CD14-positive monocyte (primary cell): ENCODE results near the gene HPS1. TPM values are rescaled to one million over a fixed set of nuclear protein-coding genes. Genes with fewer than 3 reads are reported as not detected.

Experiments
- DNase-seq, 3 donors: peaks; one replicate each; pipeline ENCODE4 v3.0.0-alpha.2; 2011 to 2022
- H2AFZ ChIP-seq: 2 replicates; pipeline ENCODE4 v1.6.0; 2012; ENCODE audit warnings: mild to moderate bottlenecking, low read depth, low read length, inconsistent platforms; ENCODE audit not compliant: insufficient read depth, poor library complexity, severe bottlenecking
- H3K27ac ChIP-seq, 2 donors: 1 replicate in 1 of 2; 2 replicates in 1 of 2; pipeline ENCODE4 v1.5.1; 2012 to 2013; ENCODE audit warnings: low read length in 2 of 2, control low read depth in 1 of 2, inconsistent platforms in 1 of 2, low read depth in 1 of 2, mild to moderate bottlenecking in 1 of 2
- H3K27me3 ChIP-seq, 2 donors: one replicate each; pipeline versions ENCODE4 v1.6.0 to v1.6.1; 2011 to 2013; ENCODE audit warnings: low read length in 2 of 2; ENCODE audit not compliant: control insufficient read depth in 2 of 2, insufficient read depth in 2 of 2
- H3K36me3 ChIP-seq, 2 donors: replicated peaks in 1 of 2; 1 replicate in 1 of 2; 2 replicates in 1 of 2; pipeline versions ENCODE4 v1.5.1 to v1.6.1; 2012 to 2013; ENCODE audit warnings: low read length in 2 of 2, control low read depth in 1 of 2, inconsistent platforms in 1 of 2, mild to moderate bottlenecking in 1 of 2; ENCODE audit not compliant: insufficient read depth in 2 of 2, control insufficient read depth in 1 of 2
- H3K4me1 ChIP-seq, 2 donors: 1 replicate in 1 of 2; 2 replicates in 1 of 2; pipeline versions ENCODE4 v1.5.1 to v1.6.1; 2012 to 2013; ENCODE audit warnings: low read length in 2 of 2, control low read depth in 1 of 2, inconsistent platforms in 1 of 2, mild to moderate bottlenecking in 1 of 2, moderate library complexity in 1 of 2; ENCODE audit not compliant: insufficient read depth in 2 of 2, control insufficient read depth in 1 of 2
- H3K4me2 ChIP-seq: replicated peaks from 2 replicates; pipeline ENCODE3; 2012; ENCODE audit warnings: low read length, moderate library complexity, mild to moderate bottlenecking; ENCODE audit not compliant: poor library complexity, severe bottlenecking; ENCODE audit errors: extremely low read depth
- H3K4me3 ChIP-seq, 3 experiments: fragments of 200-600 bp in 1 of 3; sonication (generic) in 1 of 3; replicated peaks in 1 of 3; 1 replicate in 2 of 3; 2 replicates in 1 of 3; pipeline ENCODE4 v1.5.1; 2011 to 2013; ENCODE audit warnings: low read length in 3 of 3, mild to moderate bottlenecking in 3 of 3, control low read depth in 2 of 3, low read depth in 2 of 3, inconsistent platforms in 1 of 3, moderate library complexity in 1 of 3
- H3K79me2 ChIP-seq: 2 replicates; pipeline ENCODE4 v1.6.0; 2012; ENCODE audit warnings: mild to moderate bottlenecking, control low read depth, inconsistent platforms, low read length, moderate library complexity; ENCODE audit not compliant: insufficient read depth
- H3K9ac ChIP-seq: 2 replicates; pipeline ENCODE4 v1.6.0; 2017; ENCODE audit warnings: low read length, mild to moderate bottlenecking; ENCODE audit not compliant: insufficient read depth, poor library complexity, severe bottlenecking
- H3K9me3 ChIP-seq, 2 donors: replicated peaks in 1 of 2; 1 replicate in 1 of 2; 2 replicates in 1 of 2; pipeline versions ENCODE4 v1.5.1 to v1.6.1; 2012 to 2013; ENCODE audit warnings: low read length in 2 of 2, control low read depth in 1 of 2; ENCODE audit not compliant: control insufficient read depth in 1 of 2, insufficient read depth in 1 of 2
- H4K20me1 ChIP-seq: 2 replicates; pipeline ENCODE4 v1.6.0; 2012; ENCODE audit warnings: mild to moderate bottlenecking, low read length, control low read depth, moderate library complexity; ENCODE audit not compliant: insufficient read depth
- H3K27ac Mint-ChIP-seq, 7 donors: one replicate each; pipeline ENCODE4 v1.8.0; 2020; ENCODE audit warnings: mild to moderate bottlenecking in 7 of 7, mixed read lengths in 7 of 7, moderate library complexity in 6 of 7, inconsistent platforms in 2 of 7
- H3K27me3 Mint-ChIP-seq, 3 donors: one replicate each; pipeline ENCODE4 v1.8.0; 2021 to 2022; ENCODE audit warnings: low read depth in 3 of 3, mild to moderate bottlenecking in 3 of 3, mixed read lengths in 3 of 3, moderate library complexity in 3 of 3, inconsistent platforms in 1 of 3
- H3K36me3 Mint-ChIP-seq, 2 donors: one replicate each; pipeline ENCODE4 v1.8.0; 2020; ENCODE audit warnings: mixed read lengths in 2 of 2, inconsistent platforms in 1 of 2, mild to moderate bottlenecking in 1 of 2
- H3K4me1 Mint-ChIP-seq: one replicate; pipeline ENCODE4 v1.8.0; 2020; ENCODE audit warnings: mild to moderate bottlenecking, mixed read lengths
- H3K4me3 Mint-ChIP-seq, 2 donors: one replicate each; pipeline ENCODE4 v1.8.0; 2020; ENCODE audit warnings: mild to moderate bottlenecking in 2 of 2, mixed read lengths in 2 of 2, moderate library complexity in 1 of 2
- H3K9me3 Mint-ChIP-seq, 7 donors: one replicate each; pipeline ENCODE4 v1.8.0; 2020 to 2022; ENCODE audit warnings: mixed read lengths in 7 of 7, mild to moderate bottlenecking in 6 of 7, moderate library complexity in 6 of 7, inconsistent platforms in 2 of 7
- WGBS: methylation state at CpG from one replicate; pipeline ENCODE4 v1.1.5; 2013; ENCODE audit warnings: missing lambda C conversion rate; ENCODE audit not compliant: insufficient coverage; 5-methylcytosine and 5-hydroxymethylcytosine counted together
- intact Hi-C, 2 donors: fragments of 100-400 bp; cut with micrococcal nuclease; formaldehyde crosslinking; loops; one replicate each; pipeline versions ENCODE4 v1.15.0 to v1.15.1; 2023
- polyA plus RNA-seq, 3 donors: library from polyadenylated mRNA; depleted of rRNA in 1 of 3; unstranded in 2 of 3; stranded (reverse) in 1 of 3; fragments of 300-500 nt in 2 of 3; fragments of >200 nt in 1 of 3; fragmentation: Illumina TruSeq in 2 of 3; gene quantifications; 1 replicate in 2 of 3; 2 replicates in 1 of 3; pipeline ENCODE4 v1.2.3, GENCODE V29; 2012 to 2021
- TF ChIP-seq, protein P1 (sequence below): fragments of 200-600 bp; IDR thresholded peaks from one replicate; pipeline ENCODE4 v1.8.0; 2022; ENCODE audit warnings: antibody characterized with exemption, mild to moderate bottlenecking

Gene HPS1
- polyA plus RNA-seq, 3 donors: 73.0 to 135 (median 85.2) TPM

- intact Hi-C loops: no loop called here
- peaks cover 97 to 98% of the 10 kb centered on the region in 2 donors for H3K36me3 ChIP-seq
- H3K9me3 Mint-ChIP-seq: no peaks in the 10 kb centered on the region
- peaks cover 75 to 97% of the 10 kb centered on the region in 2 donors for H3K36me3 Mint-ChIP-seq
- H3K27ac Mint-ChIP-seq: peak overlapping the region in 2 of 7 donors; percentile 40 to 49
- no peaks in the 10 kb centered on the region for H3K4me1 ChIP-seq
- no peaks in the 10 kb centered on the region for H3K27me3 ChIP-seq
- H4K20me1 ChIP-seq: no peaks in the 10 kb centered on the region
- H3K4me2 ChIP-seq: no peak overlapping the region
- H3K27ac ChIP-seq: no peak overlapping the region
- WGBS: 100% methylated on average over 6 of the region's 10 CpGs
- no peaks in the 10 kb centered on the region for H3K4me1 Mint-ChIP-seq
- no peak overlapping the region for H3K4me3 ChIP-seq
- H2AFZ ChIP-seq: no peak overlapping the region
- H3K9ac ChIP-seq: no peak overlapping the region
- no peak overlapping the region for H3K4me3 Mint-ChIP-seq
- no peaks in the 10 kb centered on the region for H3K27me3 Mint-ChIP-seq
- H3K79me2 ChIP-seq: no peaks in the 10 kb centered on the region
- H3K9me3 ChIP-seq: no peaks in the 10 kb centered on the region
- DNase-seq: no peak
- TF ChIP-seq, protein P1, sequence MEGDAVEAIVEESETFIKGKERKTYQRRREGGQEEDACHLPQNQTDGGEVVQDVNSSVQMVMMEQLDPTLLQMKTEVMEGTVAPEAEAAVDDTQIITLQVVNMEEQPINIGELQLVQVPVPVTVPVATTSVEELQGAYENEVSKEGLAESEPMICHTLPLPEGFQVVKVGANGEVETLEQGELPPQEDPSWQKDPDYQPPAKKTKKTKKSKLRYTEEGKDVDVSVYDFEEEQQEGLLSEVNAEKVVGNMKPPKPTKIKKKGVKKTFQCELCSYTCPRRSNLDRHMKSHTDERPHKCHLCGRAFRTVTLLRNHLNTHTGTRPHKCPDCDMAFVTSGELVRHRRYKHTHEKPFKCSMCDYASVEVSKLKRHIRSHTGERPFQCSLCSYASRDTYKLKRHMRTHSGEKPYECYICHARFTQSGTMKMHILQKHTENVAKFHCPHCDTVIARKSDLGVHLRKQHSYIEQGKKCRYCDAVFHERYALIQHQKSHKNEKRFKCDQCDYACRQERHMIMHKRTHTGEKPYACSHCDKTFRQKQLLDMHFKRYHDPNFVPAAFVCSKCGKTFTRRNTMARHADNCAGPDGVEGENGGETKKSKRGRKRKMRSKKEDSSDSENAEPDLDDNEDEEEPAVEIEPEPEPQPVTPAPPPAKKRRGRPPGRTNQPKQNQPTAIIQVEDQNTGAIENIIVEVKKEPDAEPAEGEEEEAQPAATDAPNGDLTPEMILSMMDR: no peak
Measured at GRCh38 chr10:98422182-98422581, 24.6 kb downstream of the HPS1 start.

GRCh38 chr10:98420786-98421185 is 25.9 kb downstream of the HPS1 start:
- Histone ChIP-seq H3K27me3 (no peaks in the 10 kb centered on the region), H3K9ac (no peak overlapping the region), H3K9me3 (no peaks in the 10 kb centered on the region), H3K4me2 (no peak overlapping the region), H3K79me2 (no peaks in the 10 kb centered on the region), H3K4me3 (no peak overlapping the region), H4K20me1 (no peaks in the 10 kb centered on the region), H2AFZ (no peak overlapping the region), H3K36me3 (peaks cover 89 to 95% of the 10 kb centered on the region in 2 donors), H3K27ac (no peak overlapping the region), H3K4me1 (no peaks in the 10 kb centered on the region)
- Mint-ChIP-seq H3K4me1 (peaks cover under 1% of the 10 kb centered on the region), H3K9me3 (no peaks in the 10 kb centered on the region), H3K4me3 (no peak overlapping the region), H3K27ac (no peak overlapping the region), H3K36me3 (peaks cover 71 to 98% of the 10 kb centered on the region in 2 donors), H3K27me3 (peaks cover 0 to 2% (median 0%) of the 10 kb centered on the region in 3 donors)
- TF ChIP-seq, protein P1: no peak
- intact Hi-C loops: no loop called here
- 97% methylated on average over 9 of the region's 9 CpGs for WGBS
- no peak for DNase-seq
